ENCODE data around the gene TENM4.
"Not testable (repeated sequence)": the region's sequence is repeated elsewhere in the genome, so short reads cannot be mapped to it uniquely, and the experiment has no call there.

DNA sequence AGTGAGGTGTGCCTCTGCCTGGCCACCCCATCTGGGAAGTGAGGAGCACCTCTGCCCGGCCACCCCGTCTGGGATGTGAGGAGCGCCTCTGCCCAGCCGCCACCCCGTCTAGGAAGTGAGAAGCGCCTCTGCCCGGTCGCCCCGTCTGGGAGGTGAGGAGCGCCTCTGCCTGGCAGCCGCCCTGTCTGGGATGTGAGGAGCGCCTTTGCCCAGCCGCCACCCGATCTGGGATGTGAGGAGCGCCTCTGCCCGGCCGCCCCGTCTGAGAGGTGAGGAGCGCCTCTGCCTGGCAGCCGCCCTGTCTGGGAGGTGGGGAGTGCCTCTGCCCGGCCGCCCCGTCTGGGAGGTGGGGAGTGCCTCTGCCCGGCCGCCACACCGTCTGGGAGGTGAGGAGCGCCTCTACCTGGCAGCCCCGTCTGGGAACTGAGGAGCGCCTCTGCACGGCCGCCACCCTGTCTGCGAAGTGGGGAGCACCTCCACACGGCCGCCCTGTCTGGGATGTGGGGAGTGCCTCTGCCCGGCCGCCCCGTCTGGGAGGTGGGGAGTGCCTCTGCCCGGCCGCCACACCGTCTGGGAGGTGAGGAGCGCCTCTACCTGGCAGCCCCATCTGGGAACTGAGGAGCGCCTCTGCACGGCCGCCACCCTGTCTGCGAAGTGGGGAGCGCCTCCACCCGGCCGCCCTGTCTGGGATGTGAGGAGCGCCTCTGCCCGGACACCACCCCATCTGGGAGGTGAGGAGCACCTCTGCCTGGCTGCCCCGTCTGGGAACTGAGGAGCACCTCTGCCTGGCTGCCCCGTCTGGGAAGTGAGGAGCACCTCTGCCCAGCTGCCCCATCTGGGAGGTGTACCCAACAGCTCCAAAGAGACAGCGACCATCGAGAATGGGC is 561.5 kb downstream of the TENM4 start:
- TF ChIP-seq EP300, POLR2A (IDR thresholded peaks at IDR 0.05): not testable (repeated sequence)
- TF ChIP-seq, protein P1, sequence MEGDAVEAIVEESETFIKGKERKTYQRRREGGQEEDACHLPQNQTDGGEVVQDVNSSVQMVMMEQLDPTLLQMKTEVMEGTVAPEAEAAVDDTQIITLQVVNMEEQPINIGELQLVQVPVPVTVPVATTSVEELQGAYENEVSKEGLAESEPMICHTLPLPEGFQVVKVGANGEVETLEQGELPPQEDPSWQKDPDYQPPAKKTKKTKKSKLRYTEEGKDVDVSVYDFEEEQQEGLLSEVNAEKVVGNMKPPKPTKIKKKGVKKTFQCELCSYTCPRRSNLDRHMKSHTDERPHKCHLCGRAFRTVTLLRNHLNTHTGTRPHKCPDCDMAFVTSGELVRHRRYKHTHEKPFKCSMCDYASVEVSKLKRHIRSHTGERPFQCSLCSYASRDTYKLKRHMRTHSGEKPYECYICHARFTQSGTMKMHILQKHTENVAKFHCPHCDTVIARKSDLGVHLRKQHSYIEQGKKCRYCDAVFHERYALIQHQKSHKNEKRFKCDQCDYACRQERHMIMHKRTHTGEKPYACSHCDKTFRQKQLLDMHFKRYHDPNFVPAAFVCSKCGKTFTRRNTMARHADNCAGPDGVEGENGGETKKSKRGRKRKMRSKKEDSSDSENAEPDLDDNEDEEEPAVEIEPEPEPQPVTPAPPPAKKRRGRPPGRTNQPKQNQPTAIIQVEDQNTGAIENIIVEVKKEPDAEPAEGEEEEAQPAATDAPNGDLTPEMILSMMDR (IDR thresholded peaks at IDR 0.05) = not testable (repeated sequence)
